WTC11 (cell line): Measurements from ENCODE around the gene TUSC2. TPM values are rescaled to one million over a fixed set of nuclear protein-coding genes. Genes with fewer than 3 reads are reported as not detected.

Experiments
- ATAC-seq: fragments of 200-7000 bp; cut with Tn5 transposase; 2 replicates; pipeline ENCODE4 v1.10.0; 2021; ENCODE audit warnings: mild to moderate bottlenecking, moderate library complexity
- CTCF ChIA-PET: fragments of 300-600 bp; sonication (Branson Sonifier 250); formaldehyde crosslinking; loops from one replicate; lab custom pipeline; 2021; ENCODE audit warnings: antibody characterized with exemption; lab: Charles Lee
- POLR2A ChIA-PET: fragments of 350-600 bp; sonication (Branson Sonifier 250); formaldehyde crosslinking; loops from one replicate; lab custom pipeline; 2021; ENCODE audit warnings: antibody characterized with exemption; lab: Charles Lee
- DNase-seq: peaks from one replicate; pipeline ENCODE4 v3.0.0; 2021; ENCODE audit warnings: low spot score
- H3K27ac Mint-ChIP-seq: 2 replicates; pipeline ENCODE4 v1.8.0; 2021; ENCODE audit warnings: mixed read lengths
- H3K27me3 Mint-ChIP-seq: 2 replicates; pipeline ENCODE4 v1.8.0; 2021; ENCODE audit warnings: low read depth, mild to moderate bottlenecking, moderate library complexity, mixed read lengths
- H3K36me3 Mint-ChIP-seq: 2 replicates; pipeline ENCODE4 v1.8.0; 2021; ENCODE audit warnings: mixed read lengths
- H3K4me1 Mint-ChIP-seq: 2 replicates; pipeline ENCODE4 v1.8.0; 2022; ENCODE audit warnings: mixed read lengths
- H3K4me3 Mint-ChIP-seq: 2 replicates; pipeline ENCODE4 v1.8.0; 2021; ENCODE audit warnings: mild to moderate bottlenecking, moderate library complexity, mixed read lengths
- H3K9me3 Mint-ChIP-seq: 2 replicates; pipeline ENCODE4 v1.8.0; 2021; ENCODE audit warnings: mixed read lengths
- ATF1 ChIP-seq: sonication (generic); formaldehyde crosslinking; IDR thresholded peaks from 2 replicates; pipeline ENCODE4 v1.8.1; 2023; ENCODE audit warnings: mild to moderate bottlenecking, moderate library complexity, missing genetic modification reagents
- CREB1 ChIP-seq: sonication (generic); formaldehyde crosslinking; IDR thresholded peaks from 2 replicates; pipeline ENCODE4 v1.8.0; 2023; ENCODE audit warnings: mild to moderate bottlenecking, missing genetic modification reagents
- CTCF ChIP-seq: fragments of 200-600 bp; IDR thresholded peaks from 2 replicates; pipeline ENCODE4 v1.8.0; 2022; ENCODE audit warnings: antibody characterized with exemption
- E2F5 ChIP-seq: sonication (generic); formaldehyde crosslinking; IDR thresholded peaks from 2 replicates; pipeline ENCODE4 v1.8.1; 2022; ENCODE audit warnings: mild to moderate bottlenecking, moderate library complexity, missing genetic modification reagents
- ESRRA ChIP-seq: sonication (generic); formaldehyde crosslinking; IDR thresholded peaks from 2 replicates; pipeline ENCODE4 v1.8.1; 2022; ENCODE audit warnings: mild to moderate bottlenecking, missing genetic modification reagents, borderline replicate concordance
- GABPB1 ChIP-seq: sonication (generic); formaldehyde crosslinking; IDR thresholded peaks from 2 replicates; pipeline ENCODE4 v1.8.1; 2023; ENCODE audit warnings: mild to moderate bottlenecking, missing genetic modification reagents
- JUN ChIP-seq: sonication (generic); formaldehyde crosslinking; IDR thresholded peaks from 2 replicates; pipeline ENCODE4 v1.8.0; 2023; ENCODE audit warnings: mild to moderate bottlenecking, missing genetic modification reagents
- MAX ChIP-seq: sonication (generic); formaldehyde crosslinking; IDR thresholded peaks from 2 replicates; pipeline ENCODE4 v1.8.0; 2022; ENCODE audit warnings: mild to moderate bottlenecking, missing genetic modification reagents
- NFATC4 ChIP-seq: fragments of 250-450 bp; sonication (Bioruptor Pico); IDR thresholded peaks from 2 replicates; pipeline ENCODE4 v1.9.0; 2021; ENCODE audit warnings: mild to moderate bottlenecking
- NFE2L1 ChIP-seq: sonication (generic); formaldehyde crosslinking; IDR thresholded peaks from 2 replicates; pipeline ENCODE4 v1.8.1; 2023; ENCODE audit warnings: missing genetic modification reagents
- NR1H2 ChIP-seq: sonication (generic); formaldehyde crosslinking; IDR thresholded peaks from 2 replicates; pipeline ENCODE4 v1.9.0; 2021; ENCODE audit warnings: mild to moderate bottlenecking, moderate library complexity, missing genetic modification reagents
- NR2C2 ChIP-seq: sonication (generic); formaldehyde crosslinking; IDR thresholded peaks from 2 replicates; pipeline ENCODE4 v1.8.0; 2022; ENCODE audit warnings: mild to moderate bottlenecking, missing genetic modification reagents
- PRRX2 ChIP-seq: fragments of 250-450 bp; sonication (Bioruptor Pico); IDR thresholded peaks from 2 replicates; pipeline ENCODE4 v1.8.0; 2021; ENCODE audit warnings: mild to moderate bottlenecking
- SMAD3 ChIP-seq: sonication (generic); formaldehyde crosslinking; IDR thresholded peaks from 2 replicates; pipeline ENCODE4 v1.8.0; 2022; ENCODE audit warnings: missing genetic modification reagents, mild to moderate bottlenecking, borderline replicate concordance
- SMAD4 ChIP-seq: sonication (generic); formaldehyde crosslinking; IDR thresholded peaks from 2 replicates; pipeline ENCODE4 v1.8.0; 2022; ENCODE audit warnings: mild to moderate bottlenecking, missing genetic modification reagents
- SP1 ChIP-seq: sonication (generic); formaldehyde crosslinking; conservative IDR thresholded peaks from 2 replicates; pipeline ENCODE4 v1.8.1; 2022; ENCODE audit warnings: missing genetic modification reagents
- ZMAT4 ChIP-seq: fragments of 250-450 bp; sonication (Bioruptor Pico); IDR thresholded peaks from 2 replicates; pipeline ENCODE4 v1.9.0; 2021; ENCODE audit warnings: mild to moderate bottlenecking
- ZNF317 ChIP-seq: sonication (generic); formaldehyde crosslinking; IDR thresholded peaks from 2 replicates; pipeline ENCODE4 v1.8.1; 2023; ENCODE audit warnings: low read depth, mild to moderate bottlenecking, moderate library complexity, missing genetic modification reagents, borderline replicate concordance
- ZNF416 ChIP-seq: fragments of 250-450 bp; sonication (Bioruptor Pico); IDR thresholded peaks from 2 replicates; pipeline ENCODE4 v1.9.0; 2021; ENCODE audit warnings: mild to moderate bottlenecking, inconsistent platforms
- total RNA-seq: library from RNA; stranded (reverse); gene quantifications from 3 replicates; pipeline ENCODE4 v1.2.3, GENCODE V29; 2021
- TF ChIP-seq, protein P1 (sequence below): sonication (generic); formaldehyde crosslinking; IDR thresholded peaks from 2 replicates; pipeline ENCODE4 v1.8.1; 2022; ENCODE audit warnings: low read depth, mild to moderate bottlenecking, moderate library complexity, missing genetic modification reagents, borderline replicate concordance
- TF ChIP-seq, protein P2 (sequence below): sonication (generic); formaldehyde crosslinking; IDR thresholded peaks from 2 replicates; pipeline ENCODE4 v1.8.0; 2022; ENCODE audit warnings: mild to moderate bottlenecking, missing genetic modification reagents

Gene TUSC2
- total RNA-seq, 1 experiment from 2014 or later = 41.1 TPM

DNA sequence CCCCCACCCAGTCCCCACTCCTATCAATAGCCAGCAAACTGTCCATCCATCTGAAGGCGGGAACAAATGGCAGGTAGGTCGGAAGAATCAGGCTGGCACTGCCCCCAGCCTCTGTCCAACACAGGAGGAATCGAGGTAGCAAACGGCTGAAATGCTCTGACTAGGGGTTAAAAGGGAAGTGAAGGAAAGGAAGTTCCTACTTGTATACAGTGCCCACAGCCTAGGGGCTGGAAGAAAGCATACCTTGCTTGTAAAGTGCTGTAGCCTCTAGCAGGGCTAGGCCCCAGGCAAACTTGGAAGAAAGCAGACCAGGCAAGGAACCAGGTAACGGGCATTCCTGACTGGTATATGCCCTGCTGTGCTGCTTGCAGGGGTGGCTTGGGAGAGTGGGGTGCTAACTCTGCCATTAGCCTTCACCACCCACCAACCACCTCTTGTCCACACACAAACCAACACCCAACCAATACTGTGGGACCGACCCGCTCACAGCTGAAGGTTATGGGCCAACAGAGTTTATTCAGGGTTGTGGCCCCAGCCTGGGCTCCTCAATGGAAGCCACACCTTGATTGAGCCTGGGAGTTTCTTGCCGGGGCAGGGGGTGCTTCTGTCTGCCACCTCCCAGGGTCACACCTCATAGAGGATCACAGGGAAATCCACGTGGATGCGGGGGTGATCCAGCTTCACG, 2.4 kb downstream of the TUSC2 start:
- CTCF ChIA-PET = interaction anchor here (0.7 to 5.5 kb wide), 7 partner anchors 11 to 77 kb away, joined by 3 to 95 read pairs (median 7); partner anchors contain the start of genes HYAL1, HYAL3, IFRD2 and NAA80
- no peak for ATAC-seq

DNA sequence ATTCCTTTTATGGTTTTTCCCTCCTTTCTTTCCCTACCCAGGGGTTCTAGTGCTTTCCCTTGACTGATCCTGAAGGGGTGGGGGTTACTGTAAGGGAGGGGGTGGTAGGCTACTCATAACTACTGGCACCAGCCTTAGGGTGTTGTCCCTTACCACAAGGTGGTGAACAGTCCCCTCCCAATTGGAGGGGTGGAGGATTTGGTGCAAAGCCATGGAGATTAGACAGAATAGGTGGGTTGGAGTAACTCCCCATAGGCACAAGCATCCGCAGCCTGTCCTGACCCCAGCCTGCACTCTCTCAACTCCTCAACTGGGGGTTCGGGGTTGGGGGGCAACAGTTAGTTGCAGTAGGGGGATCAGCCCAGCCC, 2.9 kb downstream of the TUSC2 start:
- no peak for ATAC-seq
- POLR2A ChIA-PET = no interaction called here

More for the DNA sequence above, 2.4 kb downstream of the TUSC2 start:
- DNase-seq = no peak
- H3K4me3 Mint-ChIP-seq = peak overlapping the region; percentile 29; the same call in 1 of the 2 replicates
- POLR2A ChIA-PET = interaction anchor here (0.8 kb wide), 1 partner anchor 12 kb away, joined by 3 read pairs; no protein-coding TSS in a partner anchor
- H3K9me3 Mint-ChIP-seq = no peaks in the 10 kb centered on the region
- no peak overlapping the region for H3K27ac Mint-ChIP-seq
- peaks cover 30% of the 10 kb centered on the region for H3K4me1 Mint-ChIP-seq
- H3K27me3 Mint-ChIP-seq = no peaks in the 10 kb centered on the region
- peaks cover 13% of the 10 kb centered on the region for H3K36me3 Mint-ChIP-seq
- TF ChIP-seq, protein P1, sequence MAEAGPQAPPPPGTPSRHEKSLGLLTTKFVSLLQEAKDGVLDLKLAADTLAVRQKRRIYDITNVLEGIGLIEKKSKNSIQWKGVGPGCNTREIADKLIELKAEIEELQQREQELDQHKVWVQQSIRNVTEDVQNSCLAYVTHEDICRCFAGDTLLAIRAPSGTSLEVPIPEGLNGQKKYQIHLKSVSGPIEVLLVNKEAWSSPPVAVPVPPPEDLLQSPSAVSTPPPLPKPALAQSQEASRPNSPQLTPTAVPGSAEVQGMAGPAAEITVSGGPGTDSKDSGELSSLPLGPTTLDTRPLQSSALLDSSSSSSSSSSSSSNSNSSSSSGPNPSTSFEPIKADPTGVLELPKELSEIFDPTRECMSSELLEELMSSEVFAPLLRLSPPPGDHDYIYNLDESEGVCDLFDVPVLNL = no peak
- TF ChIP-seq ZNF416 (CRISPR knock-in tag) (no peak), ESRRA (CRISPR knock-in tag) (no peak)

DNA sequence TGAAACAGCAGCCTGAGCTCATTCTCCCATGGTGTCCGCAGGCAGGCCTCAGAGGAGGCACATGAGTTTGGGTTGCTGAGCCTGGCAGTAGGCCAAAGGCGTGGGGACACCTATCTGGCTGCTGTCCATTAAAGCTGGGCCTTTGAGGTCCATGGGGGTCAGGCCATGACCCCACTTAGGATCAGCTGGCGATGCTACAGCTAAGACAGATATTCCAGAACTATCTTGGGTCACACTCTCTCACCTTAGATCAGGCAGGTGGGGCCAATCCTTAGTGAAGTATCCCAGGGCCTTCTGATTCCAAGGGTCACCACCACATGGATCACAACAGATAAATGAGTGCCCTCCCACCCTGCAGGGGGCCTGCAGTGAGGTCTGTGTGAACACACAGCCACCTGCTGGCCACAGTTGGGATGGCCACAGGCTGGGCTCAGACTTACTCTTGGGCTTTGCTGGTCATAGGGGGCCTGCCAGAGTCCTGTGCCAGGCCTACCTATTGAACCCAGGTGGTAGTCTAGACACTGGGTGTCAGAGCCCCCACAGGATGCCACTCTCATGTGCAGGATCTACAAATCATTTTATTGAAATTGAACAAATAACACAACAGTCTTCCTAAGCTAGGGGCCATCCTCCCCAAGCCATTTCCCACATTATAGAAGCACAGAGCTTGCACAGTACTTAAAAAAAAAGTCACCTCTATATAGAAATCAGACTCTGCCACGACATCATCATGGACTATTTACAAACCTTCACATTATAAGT, 3.5 kb downstream of the TUSC2 start:
- Mint-ChIP-seq H3K27ac (peak overlapping the region; percentile 45), H3K4me3 (peak overlapping the region; percentile 22; the same call in 1 of the 2 replicates), H3K9me3 (no peaks in the 10 kb centered on the region), H3K36me3 (peaks cover 12% of the 10 kb centered on the region), H3K27me3 (no peaks in the 10 kb centered on the region), H3K4me1 (peaks cover 41% of the 10 kb centered on the region)
- ChIA-PET POLR2A (no interaction called here), CTCF (interaction anchor here (0.6 to 5.5 kb wide), 13 partner anchors 12 to 287 kb away, joined by 3 to 95 read pairs (median 4); partner anchors contain the start of genes CISH, HYAL1, HYAL3 and IFRD2)
- DNase-seq = peak; percentile 94
- peak; percentile 23 for ATAC-seq
- 0 out of 2 replicates have a peak, but pooled peaks have one; percentile 24 for TF ChIP-seq SP1 (CRISPR knock-in tag)
- TF ChIP-seq ZNF317 (CRISPR knock-in tag) = no peak
- TF ChIP-seq, protein P2, sequence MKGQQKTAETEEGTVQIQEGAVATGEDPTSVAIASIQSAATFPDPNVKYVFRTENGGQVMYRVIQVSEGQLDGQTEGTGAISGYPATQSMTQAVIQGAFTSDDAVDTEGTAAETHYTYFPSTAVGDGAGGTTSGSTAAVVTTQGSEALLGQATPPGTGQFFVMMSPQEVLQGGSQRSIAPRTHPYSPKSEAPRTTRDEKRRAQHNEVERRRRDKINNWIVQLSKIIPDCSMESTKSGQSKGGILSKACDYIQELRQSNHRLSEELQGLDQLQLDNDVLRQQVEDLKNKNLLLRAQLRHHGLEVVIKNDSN = 0 out of 2 replicates have a peak, but pooled peaks have one; percentile 15
- TF ChIP-seq MAX (CRISPR knock-in tag) = 0 out of 2 replicates have a peak, but pooled peaks have one; percentile 34

More for the DNA sequence above, 2.9 kb downstream of the TUSC2 start:
- Mint-ChIP-seq H3K27me3 (no peaks in the 10 kb centered on the region), H3K9me3 (no peaks in the 10 kb centered on the region), H3K4me3 (no peak overlapping the region; the same call in 1 of the 2 replicates), H3K4me1 (peaks cover 35% of the 10 kb centered on the region), H3K27ac (no peak overlapping the region), H3K36me3 (peaks cover 12% of the 10 kb centered on the region)
- no peak for DNase-seq
- CTCF ChIA-PET = interaction anchor here (0.7 to 5.5 kb wide), 8 partner anchors 12 to 287 kb away, joined by 3 to 95 read pairs (median 6); partner anchors contain the start of genes CISH, HYAL1, HYAL3 and IFRD2
- no peak for TF ChIP-seq ESRRA (CRISPR knock-in tag)
- no peak for TF ChIP-seq SMAD3
- no peak for TF ChIP-seq E2F5 (CRISPR knock-in tag)
- TF ChIP-seq CTCF = no peak
- TF ChIP-seq SMAD4 (CRISPR knock-in tag) = no peak
- TF ChIP-seq NFATC4 = no peak
- TF ChIP-seq NFE2L1 = no peak
- no peak for TF ChIP-seq ZMAT4 (CRISPR knock-in tag)
- TF ChIP-seq PRRX2 (CRISPR knock-in tag) = no peak
- TF ChIP-seq NR2C2 = no peak
- TF ChIP-seq CREB1 (CRISPR knock-in tag) = no peak
- no peak for TF ChIP-seq NR1H2 (CRISPR knock-in tag)
- TF ChIP-seq JUN (CRISPR knock-in tag) = no peak
- no peak for TF ChIP-seq GABPB1 (CRISPR knock-in tag)
- no peak for TF ChIP-seq ATF1 (CRISPR knock-in tag)
- TF ChIP-seq, all 79 proteins: peak for 0
